ENCODE data around the gene ZBED5.

GRCh38 chr11:10861799-10862198, 3.9 kb upstream of the ZBED5 start:
- TF ChIP-seq CTCF (IDR thresholded peaks at IDR 0.05) (no peak), ZFX (IDR thresholded peaks at IDR 0.05; ENCODE audit: borderline replicate concordance) (no peak)

Data from 22Rv1 (cell line).